Endothelial cell of umbilical vein (primary cell): ENCODE results near the gene CAMTA2. TPM values are rescaled to one million over a fixed set of nuclear protein-coding genes. Genes with fewer than 3 reads are reported as not detected.

Source experiments
- BruUV-seq: library from RNA; stranded (reverse); fragments of 400-500 nt; replicated peaks from 2 replicates; lab custom pipeline; 2021; lab: Mats Ljungman, UMichigan
- CTCF ChIA-PET: fragments of 300-600, 350-600 bp; sonication (Branson Sonifier 250); formaldehyde crosslinking; loops from one replicate; lab custom pipeline; 2021; ENCODE audit warnings: antibody characterized with exemption, inconsistent platforms; lab: Charles Lee
- POLR2A ChIA-PET: fragments of 300-600, 350-600 bp; sonication (Branson Sonifier 250); formaldehyde crosslinking; loops from one replicate; lab custom pipeline; 2021; ENCODE audit warnings: antibody characterized with exemption, inconsistent platforms; lab: Charles Lee
- DNase-seq: peaks from one replicate; pipeline ENCODE4 v3.0.0-alpha.2; 2011; ENCODE audit warnings: low read depth, low spot score
- FAIRE-seq: peaks from 2 replicates; lab custom pipeline; 2011; peaks lifted over from hg19 to GRCh38; lab: Jason Lieb, UNC
- H2AFZ ChIP-seq: 2 replicates; pipeline ENCODE4 v1.6.0; 2012; ENCODE audit warnings: low read depth, low read length, control low read depth, inconsistent platforms
- H3K27ac ChIP-seq: 2 replicates; pipeline ENCODE4 v1.5.1; 2011; ENCODE audit warnings: low read depth, mild to moderate bottlenecking, control low read depth, low read length, moderate library complexity; ENCODE audit not compliant: insufficient read depth
- H3K27me3 ChIP-seq, 2 experiments: 2 replicates each; pipeline versions ENCODE4 v1.6.0 to v1.6.1; 2011; ENCODE audit warnings: low read length in 2 of 2, mixed read lengths in 1 of 2; ENCODE audit not compliant: control insufficient read depth in 2 of 2, insufficient read depth in 2 of 2
- H3K36me3 ChIP-seq, 2 experiments: 2 replicates in 1 of 2; 3 replicates in 1 of 2; pipeline ENCODE4 v1.5.1; 2011; ENCODE audit warnings: low read length in 2 of 2, mild to moderate bottlenecking in 1 of 2, moderate library complexity in 1 of 2; ENCODE audit not compliant: control insufficient read depth in 2 of 2, insufficient read depth in 2 of 2; ENCODE audit errors: extremely low read depth in 1 of 2
- H3K4me1 ChIP-seq: 3 replicates; pipeline ENCODE4 v1.5.1; 2011; ENCODE audit warnings: mild to moderate bottlenecking, low read length; ENCODE audit not compliant: control insufficient read depth, insufficient read depth; ENCODE audit errors: extremely low read depth
- H3K4me2 ChIP-seq: 2 replicates; pipeline ENCODE4 v1.6.1; 2011; ENCODE audit warnings: low read length, control low read depth, mixed read lengths; ENCODE audit not compliant: insufficient read depth
- H3K4me3 ChIP-seq, 3 experiments: fragments of 200-600 bp in 1 of 3; sonication (generic), shearing (Covaris generic) in 1 of 3; replicated peaks in 1 of 3; 2 replicates each; pipeline ENCODE4 v1.5.1; 2011 to 2016; ENCODE audit warnings: control low read depth in 3 of 3, low read length in 3 of 3, mild to moderate bottlenecking in 2 of 3, inconsistent platforms in 1 of 3, low read depth in 1 of 3, moderate library complexity in 1 of 3; ENCODE audit not compliant: insufficient read depth in 1 of 3
- H3K79me2 ChIP-seq: 2 replicates; pipeline ENCODE4 v1.6.0; 2012; ENCODE audit warnings: low read length, inconsistent platforms; ENCODE audit not compliant: control insufficient read depth, insufficient read depth
- H3K9ac ChIP-seq: replicated peaks from 2 replicates; pipeline ENCODE3; 2011; ENCODE audit warnings: low read length, control low read depth; ENCODE audit not compliant: insufficient read depth; ENCODE audit errors: extremely low read depth
- H3K9me1 ChIP-seq: replicated peaks from 3 replicates; pipeline ENCODE4 v1.6.0; 2011; ENCODE audit warnings: mild to moderate bottlenecking, low read length; ENCODE audit not compliant: control insufficient read depth, insufficient read depth; ENCODE audit errors: extremely low read depth
- H3K9me3 ChIP-seq: replicated peaks from 2 replicates; pipeline ENCODE4 v1.5.1; 2012; ENCODE audit warnings: low read length, inconsistent platforms; ENCODE audit not compliant: control insufficient read depth, insufficient read depth
- H4K20me1 ChIP-seq: replicated peaks from 2 replicates; pipeline ENCODE3; 2011; ENCODE audit warnings: mild to moderate bottlenecking, low read length; ENCODE audit not compliant: control insufficient read depth, insufficient read depth; ENCODE audit errors: extremely low read depth
- EZH2 ChIP-seq: IDR thresholded peaks from 2 replicates; pipeline ENCODE4 v1.6.1; 2012; ENCODE audit warnings: borderline replicate concordance, low read depth, mild to moderate bottlenecking, moderate library complexity, low read length, inconsistent platforms; ENCODE audit not compliant: severe bottlenecking
- FOS ChIP-seq: IDR thresholded peaks from 2 replicates; pipeline ENCODE4 v1.6.1; 2011; ENCODE audit warnings: mild to moderate bottlenecking, low read length, moderate library complexity, borderline replicate concordance; ENCODE audit not compliant: insufficient read depth
- GATA2 ChIP-seq: IDR thresholded peaks from 2 replicates; pipeline ENCODE4 v1.7.0; 2011; ENCODE audit warnings: low read depth, mild to moderate bottlenecking, moderate library complexity, mixed read lengths, low read length; ENCODE audit not compliant: insufficient read length, insufficient read depth
- JUN ChIP-seq: IDR thresholded peaks from 2 replicates; pipeline ENCODE4 v1.6.1; 2011; ENCODE audit warnings: borderline replicate concordance, low read depth; ENCODE audit not compliant: insufficient read length, insufficient read depth
- MYC ChIP-seq: IDR thresholded peaks from one replicate; pipeline ENCODE4 v1.6.1; 2011; ENCODE audit warnings: mild to moderate bottlenecking, low read depth, low read length
- POLR2A ChIP-seq: IDR thresholded peaks from 2 replicates; pipeline ENCODE4 v1.6.1; 2012; ENCODE audit warnings: low read depth, mild to moderate bottlenecking, control low read depth, low read length
- POLR2AphosphoS5 ChIP-seq: IDR thresholded peaks from 2 replicates; pipeline ENCODE4 v1.6.1; 2012; ENCODE audit warnings: low read depth, mild to moderate bottlenecking, control low read depth, low read length, moderate library complexity; ENCODE audit not compliant: insufficient read depth
- dilution Hi-C: fragments of 300-500 bp; cut with MboI; formaldehyde crosslinking; loops from one replicate; pipeline ENCODE4 v1.15.0; 2019; ENCODE audit warnings: low sequenced_read_pairs; ENCODE audit not compliant: extremely low pct_ligation_motif_present
- intact Hi-C: fragments of 100-400 bp; cut with micrococcal nuclease; formaldehyde crosslinking; loops from one replicate; pipeline ENCODE4 v1.10.0; 2022
- polyA plus RNA-seq, 4 experiments: library from polyadenylated mRNA; depleted of rRNA in 3 of 4; stranded (reverse) in 3 of 4; unstranded in 1 of 4; fragments of >200 nt; gene quantifications; 2 replicates each; pipeline versions ENCODE4 v1.2.1 to v1.2.3, GENCODE V29; 2011 to 2012; ENCODE audit warnings: missing spikeins in 1 of 4
- total RNA-seq: library from RNA; stranded (reverse); gene quantifications from 2 replicates; pipeline ENCODE4 v1.2.3, GENCODE V29; 2021
- TF ChIP-seq, protein P1 (sequence below): IDR thresholded peaks from 2 replicates; pipeline ENCODE4 v1.6.1; 2011; ENCODE audit not compliant: insufficient read depth, insufficient read length

CAMTA2 gene
- total and polyA plus RNA-seq, 2 donors (not counting 3 experiments of a cell fraction or from before 2014, with no cell fraction given), result 33.8 to 51.0 TPM

DNA sequence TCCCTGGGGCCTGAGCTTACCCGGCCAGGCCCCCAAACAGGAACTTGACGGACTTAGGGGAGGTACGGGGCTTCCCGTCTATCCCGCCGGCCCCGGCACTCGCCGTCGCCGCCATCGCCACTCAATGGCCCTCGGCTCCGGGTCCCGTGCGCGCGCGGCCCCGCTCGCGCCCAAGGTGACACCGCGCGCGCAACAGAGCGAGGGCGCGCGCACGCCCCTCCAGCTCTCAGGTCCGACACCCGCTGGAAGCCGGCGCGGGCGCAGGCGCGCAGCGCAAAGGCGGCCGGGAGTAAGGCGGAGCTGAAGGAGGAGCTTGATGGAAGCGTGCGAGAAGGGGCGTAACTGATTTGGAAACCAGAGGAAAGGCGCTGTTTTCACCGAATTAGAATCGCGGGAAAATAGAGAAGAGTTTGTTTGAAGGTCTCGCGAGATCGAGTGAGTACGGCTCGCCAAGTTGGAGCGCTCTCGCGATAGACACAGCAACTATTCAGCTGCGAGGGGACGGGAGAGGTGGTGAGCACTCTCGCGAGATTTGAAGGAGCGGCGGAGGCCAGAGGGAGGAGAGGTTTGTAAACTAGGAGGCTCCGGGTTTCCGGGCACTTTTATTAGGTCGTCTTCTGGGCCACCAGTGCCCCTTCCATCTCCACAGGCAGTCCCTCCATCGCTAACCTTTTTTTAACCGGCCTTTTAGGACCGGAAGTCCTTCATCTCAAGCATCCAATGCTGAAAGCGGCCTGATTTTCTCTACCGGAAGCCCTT lies 47.5 kb downstream of the CAMTA2 start, which contains the start of the genes RNF167 and SLC25A11:
TSS of gene RNF167 (plus strand) at position 473 of the 759 bp plus-strand sequence. CDS start 642 bp downstream, outside the sequence.
TSS of gene SLC25A11 (minus strand) at position 251 of the 759 bp plus-strand sequence. CDS start at position 115, 136 bp downstream.
- FAIRE-seq, result peak; percentile 98
- CTCF ChIA-PET, result interaction anchor here (0.6 to 3.3 kb wide), 15 partner anchors 13 to 230 kb away, joined by 3 to 44 read pairs (median 4); partner anchors contain the start of genes CHRNE, INCA1, KIF1C and SPAG7

DNA sequence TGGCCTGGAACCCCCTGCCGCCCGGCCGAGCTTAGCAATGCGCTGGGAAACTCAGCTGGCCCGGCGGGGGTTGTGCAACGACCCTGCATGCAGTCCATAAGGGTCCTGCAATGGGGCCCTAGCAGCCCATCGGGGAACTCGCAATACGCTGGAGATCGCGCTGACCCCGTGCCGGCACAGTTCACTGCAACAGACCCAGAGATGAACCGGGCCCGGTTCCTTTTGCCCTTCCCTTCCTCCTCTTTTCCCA lies 48.0 kb downstream of the CAMTA2 start:
- H3K36me3 ChIP-seq, result peaks cover 8 to 33% of the 10 kb centered on the region in 2 experiments

More for the DNA sequence above, 47.5 kb downstream of the CAMTA2 start, which contains the start of the genes RNF167 and SLC25A11:
- Histone ChIP-seq H3K79me2 (peaks cover 59% of the 10 kb centered on the region), H3K27ac (peak within 1 kb of the TSS; percentile 81), H4K20me1 (no peaks in the 10 kb centered on the region), H3K4me3 (peak within 1 kb of the TSS; percentile 45 to 84 (median 77)), H3K9me1 (no peaks in the 10 kb centered on the region), H3K36me3 (peaks cover 8 to 37% of the 10 kb centered on the region in 2 experiments), H2AFZ (peak within 1 kb of the TSS; percentile 40), H3K9ac (peak within 1 kb of the TSS; percentile 88), H3K4me2 (peak within 1 kb of the TSS; percentile 89), H3K9me3 (no peaks in the 10 kb centered on the region), H3K4me1 (peaks cover 21% of the 10 kb centered on the region), H3K27me3 (no peaks in the 10 kb centered on the region)
- peak; percentile 100 for DNase-seq
- BruUV-seq, result no TSS peak
- POLR2A ChIA-PET, result interaction anchor here (0.7 to 2.3 kb wide), 5 partner anchors 11 to 31 kb away, joined by 4 to 15 read pairs (median 4); partner anchors contain the start of genes ENO3 and SPAG7
- intact Hi-C loops, result loop anchor here (1.0 to 2.0 kb wide), 5 partner anchors 8 to 59 kb away; partner anchors contain the start of genes CAMTA2, PFN1 and SPAG7
- dilution Hi-C loops, result no loop called here
- TF ChIP-seq POLR2A (peak; percentile 85), EZH2 (no peak), FOS (no peak), POLR2AphosphoS5 (peak; percentile 84), GATA2 (no peak)
- TF ChIP-seq, protein P1, sequence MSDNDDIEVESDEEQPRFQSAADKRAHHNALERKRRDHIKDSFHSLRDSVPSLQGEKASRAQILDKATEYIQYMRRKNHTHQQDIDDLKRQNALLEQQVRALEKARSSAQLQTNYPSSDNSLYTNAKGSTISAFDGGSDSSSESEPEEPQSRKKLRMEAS, result peak; percentile 31

More for the DNA sequence above, 48.0 kb downstream of the CAMTA2 start:
- no peak for TF ChIP-seq POLR2AphosphoS5
- TF ChIP-seq JUN, result no peak
- TF ChIP-seq MYC, result no peak
- no peak for TF ChIP-seq GATA2
- no peak for TF ChIP-seq POLR2A
- TF ChIP-seq EZH2, result no peak
- TF ChIP-seq FOS, result no peak
- Histone ChIP-seq H3K4me3 (peak overlapping the region; percentile 45 to 84 (median 77)), H4K20me1 (no peaks in the 10 kb centered on the region), H3K9ac (peak overlapping the region; percentile 88), H3K4me1 (peaks cover 19% of the 10 kb centered on the region), H3K27ac (peak overlapping the region; percentile 81), H2AFZ (peak overlapping the region; percentile 40), H3K79me2 (peaks cover 54% of the 10 kb centered on the region), H3K9me3 (no peaks in the 10 kb centered on the region), H3K4me2 (peak overlapping the region; percentile 89), H3K9me1 (no peaks in the 10 kb centered on the region), H3K27me3 (no peaks in the 10 kb centered on the region)
- DNase-seq, result no peak
- intact Hi-C loops (loop anchor here (1.0 kb wide), 1 partner anchor 30 kb away; no protein-coding TSS in a partner anchor), dilution Hi-C loops (no loop called here)
- ChIA-PET CTCF (interaction anchor here (1.0 to 3.3 kb wide), 9 partner anchors 18 to 92 kb away, joined by 3 to 44 read pairs (median 6); partner anchors contain the start of genes CHRNE, INCA1 and KIF1C), POLR2A (interaction anchor here (1.0 to 2.3 kb wide), 3 partner anchors 14 to 31 kb away, joined by 4 to 15 read pairs (median 4); partner anchors contain the start of gene SPAG7)
- FAIRE-seq, result no peak
- BruUV-seq, result no TSS peak
